HG03045 (cell line): ENCODE data around the gene KCTD13.
"Not testable (repeated sequence)": the region's sequence is repeated elsewhere in the genome, so short reads cannot be mapped to it uniquely, and the experiment has no call there.

Experiments
- ATAC-seq: cut with Tn5 transposase; IDR thresholded peaks from one replicate; pipeline ENCODE4 v1.9.1; 2021; ENCODE audit warnings: mild to moderate bottlenecking, moderate library complexity; ENCODE audit not compliant: unreplicated experiment

Gene KCTD13

GRCh38 chr16:29925781-29926710, at the start of gene KCTD13:
Gene KCTD13 (minus strand): TSS chr16:29926226. CDS start chr16:29926033, 193 bp downstream.
- ATAC-seq: peak; percentile 80

- ATAC-seq: no peak
These were observed 49.1 kb upstream of the KCTD13 start for GRCh38 chr16:29975134-29975538.

GRCh38 chr16:29974291-29975133, 48.5 kb upstream of the KCTD13 start:
- no peak for ATAC-seq

- peak; percentile 93 for ATAC-seq
These were observed 47.6 kb upstream of the KCTD13 start, which contains the start of gene TAOK2 for GRCh38 chr16:29973384-29974246. Gene TAOK2 (plus strand): TSS chr16:29973868. CDS start chr16:29977773, 3,905 bp downstream.

GRCh38 chr16:29972992-29973383, 47.0 kb upstream of the KCTD13 start:
- no peak for ATAC-seq

GRCh38 chr16:29972500-29972899, 46.5 kb upstream of the KCTD13 start:
- ATAC-seq: no peak

GRCh38 chr16:29971304-29971703, 45.3 kb upstream of the KCTD13 start:
- ATAC-seq: no peak

- ATAC-seq: no peak
These were observed 42.2 kb upstream of the KCTD13 start for GRCh38 chr16:29968205-29968604.

- no peak for ATAC-seq
These were observed 37.2 kb upstream of the KCTD13 start for GRCh38 chr16:29963021-29963743.

GRCh38 chr16:29962344-29962994, 36.4 kb upstream of the KCTD13 start:
- ATAC-seq: no peak

- ATAC-seq: peak; percentile 82
These were observed 35.7 kb upstream of the KCTD13 start, which contains the start of gene TMEM219 for GRCh38 chr16:29961479-29962343. Gene TMEM219 (plus strand): TSS chr16:29962079. CDS start chr16:29963144, 1,065 bp downstream.

GRCh38 chr16:29961127-29961478, 35.1 kb upstream of the KCTD13 start:
- no peak for ATAC-seq

GRCh38 chr16:29959821-29960220, 33.8 kb upstream of the KCTD13 start:
- not testable (repeated sequence) for ATAC-seq

- ATAC-seq: no peak
These were observed 33.3 kb upstream of the KCTD13 start for GRCh38 chr16:29959293-29959692.

GRCh38 chr16:29958756-29959155, 32.7 kb upstream of the KCTD13 start:
- ATAC-seq: no peak

GRCh38 chr16:29951625-29952365, 25.8 kb upstream of the KCTD13 start:
- ATAC-seq: no peak

GRCh38 chr16:29950806-29951461, 24.9 kb upstream of the KCTD13 start:
- no peak for ATAC-seq
